ENCODE data around the gene BAIAP2L2. TPM values are rescaled to one million over a fixed set of nuclear protein-coding genes. Genes with fewer than 3 reads are reported as not detected.
"Not testable (repeated sequence)": the region's sequence is repeated elsewhere in the genome, so short reads cannot be mapped to it uniquely, and the experiment has no call there.

Gene BAIAP2L2
- total RNA-seq, 1 experiment from 2014 or later = 16.2 TPM

DNA sequence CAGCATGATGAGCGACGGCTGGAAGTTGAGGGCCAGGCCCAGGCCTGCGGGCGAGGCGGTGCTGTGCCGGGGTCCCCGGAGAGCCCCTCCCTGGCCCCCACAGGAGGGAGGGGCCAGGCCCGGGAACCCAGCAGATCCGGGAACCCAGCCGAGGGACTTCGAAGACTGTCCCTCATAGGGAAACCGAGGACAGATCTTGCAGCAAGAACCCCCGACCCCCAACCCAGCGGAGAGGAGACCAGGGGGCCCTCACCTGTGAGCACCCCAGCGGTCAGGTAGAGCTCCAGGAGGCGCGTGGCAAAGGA lies 28.9 kb downstream of the BAIAP2L2 start:
- DNase-seq (ENCODE audit: low read depth) = no peak

DNA sequence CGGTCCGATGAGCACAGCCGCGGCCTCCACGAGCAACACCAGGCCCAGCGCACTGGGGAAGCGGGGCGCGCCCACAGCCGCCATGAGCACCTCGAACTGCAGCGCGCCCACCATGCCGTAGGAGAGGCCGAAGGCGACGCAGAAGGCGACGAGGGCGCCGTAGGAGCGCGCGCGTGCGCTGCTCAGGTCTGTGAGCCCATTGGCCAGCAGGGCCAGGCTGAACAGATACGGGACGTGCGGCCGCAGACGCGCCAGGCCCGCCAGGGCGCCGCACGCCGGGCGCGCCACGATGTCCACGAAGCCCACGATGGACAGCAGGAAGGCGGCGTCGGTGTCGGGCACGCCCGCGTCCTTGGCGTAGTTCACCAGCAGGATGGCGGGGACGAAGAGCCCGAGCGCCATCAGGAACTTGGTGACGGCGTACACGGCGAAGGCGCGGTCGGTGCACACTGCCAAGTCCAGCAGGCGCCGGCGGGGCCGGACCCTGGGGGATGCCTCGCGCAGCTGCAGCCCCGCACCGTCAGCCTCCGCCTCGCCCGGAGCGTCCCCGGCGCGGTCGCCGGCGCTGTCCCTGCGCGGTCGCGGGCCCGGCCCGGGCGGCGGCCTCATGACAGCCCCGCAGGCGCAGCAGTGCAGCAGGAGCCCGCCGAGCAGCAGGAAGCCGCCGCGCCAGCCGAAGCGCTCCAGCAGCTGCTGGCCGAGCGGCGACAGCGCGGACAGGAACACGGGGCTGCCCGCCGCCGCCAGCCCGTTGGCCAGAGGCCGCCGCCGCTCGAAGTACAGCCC lies 29.4 kb downstream of the BAIAP2L2 start:
- peak; percentile 51 for DNase-seq (ENCODE audit: low read depth)

DNA sequence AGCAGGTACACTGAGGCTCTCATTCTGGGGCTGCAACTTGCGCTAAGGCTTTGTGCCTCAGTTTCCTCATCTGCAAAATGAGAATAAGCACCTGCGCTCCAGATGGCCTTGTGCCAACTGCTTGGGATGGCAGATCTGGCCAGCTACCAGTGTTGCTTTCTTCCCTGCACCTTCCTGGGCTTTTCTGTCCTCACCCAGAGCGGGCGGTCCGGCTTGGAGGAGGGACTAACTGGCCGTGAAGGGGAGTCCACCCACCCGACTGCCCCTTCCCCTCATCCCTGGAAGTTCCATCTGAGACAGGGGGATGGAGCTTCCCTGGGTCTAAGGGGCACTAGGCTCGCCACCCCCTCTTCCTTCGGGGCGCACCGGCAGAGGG lies 30.0 kb downstream of the BAIAP2L2 start:
- no peak for DNase-seq (ENCODE audit: low read depth)

DNA sequence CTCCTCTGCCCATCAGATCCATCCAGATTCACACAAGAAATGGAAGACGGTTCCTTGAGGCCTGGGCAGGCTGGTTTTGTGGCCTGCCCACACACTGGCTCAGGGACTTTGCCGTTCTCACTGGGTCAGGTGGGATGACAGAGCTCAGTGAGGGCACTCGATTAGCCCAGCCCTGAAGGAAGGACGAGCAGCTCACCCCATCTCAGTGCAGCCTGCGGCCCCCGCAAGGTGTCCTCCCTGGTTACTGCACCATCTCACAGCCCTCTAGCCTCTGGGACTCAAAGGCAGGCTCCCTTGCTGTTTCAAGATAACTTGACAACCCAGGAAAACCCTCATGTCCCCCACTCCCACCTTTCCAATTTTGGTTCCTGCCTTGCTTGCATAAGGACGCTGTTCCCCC lies 30.7 kb downstream of the BAIAP2L2 start:
- no peak for DNase-seq (ENCODE audit: low read depth)

DNA sequence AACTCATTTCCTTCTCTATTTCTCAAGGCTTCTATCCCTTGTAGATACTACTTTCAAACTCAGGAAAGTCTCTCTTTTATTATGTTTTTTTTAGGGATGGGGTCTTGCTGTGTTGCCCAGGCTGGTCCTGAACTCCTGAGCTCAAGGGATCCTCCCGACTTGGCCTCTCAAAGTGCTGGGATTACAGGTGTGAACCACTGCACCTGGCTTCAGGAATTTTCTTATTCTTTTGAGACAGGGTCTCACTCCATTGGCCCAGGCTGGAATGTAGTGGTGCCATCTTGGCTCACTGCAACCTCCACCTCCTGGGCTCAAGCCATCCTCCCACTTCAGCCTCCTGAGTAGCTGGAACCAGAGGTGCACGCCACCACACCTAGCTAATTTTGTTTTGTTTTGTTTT lies 31.3 kb downstream of the BAIAP2L2 start:
- not testable (repeated sequence) for DNase-seq (ENCODE audit: low read depth)

DNA sequence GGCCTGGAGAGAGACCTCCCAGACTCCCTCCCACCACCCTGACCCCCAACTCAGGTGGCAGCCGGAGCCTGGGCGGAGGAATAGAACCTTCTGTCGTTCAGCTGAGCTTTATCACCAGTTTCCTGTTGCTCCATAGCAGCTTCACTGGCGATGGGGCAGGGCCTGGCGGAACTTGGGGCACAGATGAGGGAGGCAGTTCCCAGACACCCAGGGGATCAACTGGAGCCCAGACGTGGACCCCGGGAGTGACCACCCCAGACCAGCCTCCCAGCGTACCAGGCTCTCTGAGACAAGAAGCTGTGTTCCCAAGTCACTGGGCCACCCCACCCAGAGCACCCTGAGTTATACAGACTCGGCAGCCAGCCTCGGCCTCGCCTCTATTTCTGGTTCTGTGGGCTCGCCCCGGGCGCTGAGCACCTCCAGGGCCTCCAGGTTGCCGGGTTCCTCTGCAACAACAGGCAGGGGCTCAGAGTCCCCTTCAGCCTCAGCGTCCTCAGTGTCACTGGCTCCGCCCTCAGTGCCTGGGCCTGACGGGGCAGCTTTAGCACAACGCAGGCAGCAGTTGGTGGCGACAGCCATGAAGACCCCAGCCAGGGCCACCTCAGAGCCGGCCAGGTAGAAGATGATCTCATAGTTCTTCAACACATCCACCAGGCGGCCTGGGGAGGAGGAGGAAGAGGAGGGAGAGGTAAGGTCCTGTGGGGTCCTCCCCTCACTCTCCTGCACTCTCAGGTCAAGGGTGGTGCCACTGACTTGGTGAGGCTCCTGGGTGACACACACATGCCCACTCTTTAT lies 32.2 kb downstream of the BAIAP2L2 start:
- no peak for DNase-seq (ENCODE audit: low read depth)

DNA sequence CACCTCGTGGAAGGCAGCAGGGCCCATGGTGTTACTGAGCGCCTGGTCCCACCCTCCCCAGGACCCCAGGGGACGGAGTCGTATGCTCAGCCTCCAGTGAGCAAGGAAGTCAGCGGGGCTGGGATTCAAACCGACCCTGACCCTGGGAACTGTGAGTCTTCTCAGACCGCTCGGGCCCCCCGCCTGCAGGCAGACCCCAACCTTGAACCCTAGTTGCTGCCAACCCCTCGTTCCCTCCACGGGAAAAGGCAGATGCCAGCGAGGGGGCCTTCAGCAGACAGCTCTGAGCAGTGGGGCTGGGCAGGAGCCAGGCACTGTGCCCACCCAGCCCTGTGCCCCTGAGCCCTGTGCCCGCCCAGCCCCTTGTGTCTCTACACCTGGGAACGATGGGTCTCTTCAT lies 32.9 kb downstream of the BAIAP2L2 start:
- no peak for DNase-seq (ENCODE audit: low read depth)

DNA sequence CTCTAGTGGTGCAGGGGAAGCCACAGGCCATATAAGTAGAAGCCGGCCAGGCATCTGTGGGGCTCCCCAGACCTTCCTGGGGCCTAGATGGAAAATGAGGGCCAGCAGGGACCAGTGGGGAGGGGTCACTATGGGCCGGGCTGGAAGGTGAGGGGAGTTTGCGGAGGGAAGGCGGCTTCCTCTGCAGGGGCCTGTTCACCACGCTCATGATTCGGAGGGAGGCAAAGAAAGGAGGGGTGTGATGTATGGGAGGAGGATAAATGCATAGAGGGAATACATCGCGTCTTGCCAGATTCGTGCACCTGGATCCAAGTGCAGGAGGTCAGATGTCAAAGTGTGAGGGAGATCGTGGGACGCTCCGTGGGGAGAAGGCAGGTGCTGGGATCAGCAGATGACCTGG lies 33.4 kb downstream of the BAIAP2L2 start:
- DNase-seq (ENCODE audit: low read depth) = no peak

DNA sequence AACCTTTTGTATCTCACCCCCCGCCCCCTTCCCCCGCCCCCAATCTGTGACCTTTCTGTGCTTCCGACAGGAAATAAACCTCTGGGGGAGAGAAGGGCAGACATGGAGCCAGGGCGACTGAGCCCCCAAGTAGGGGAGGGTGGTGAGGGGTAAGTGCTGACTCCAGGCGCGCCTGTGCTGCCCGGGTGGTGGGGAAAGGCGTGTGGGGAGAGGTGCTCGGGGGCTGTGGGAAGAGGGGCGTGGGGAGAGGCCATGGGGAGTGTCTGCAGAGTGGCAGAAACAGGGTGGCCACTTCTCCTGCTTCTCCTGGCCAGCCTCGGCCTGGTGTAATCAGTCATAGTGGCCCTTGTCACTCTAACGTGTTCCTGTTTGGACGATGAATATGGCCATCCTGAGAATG lies 34.5 kb downstream of the BAIAP2L2 start:
- no peak for DNase-seq (ENCODE audit: low read depth)

DNA sequence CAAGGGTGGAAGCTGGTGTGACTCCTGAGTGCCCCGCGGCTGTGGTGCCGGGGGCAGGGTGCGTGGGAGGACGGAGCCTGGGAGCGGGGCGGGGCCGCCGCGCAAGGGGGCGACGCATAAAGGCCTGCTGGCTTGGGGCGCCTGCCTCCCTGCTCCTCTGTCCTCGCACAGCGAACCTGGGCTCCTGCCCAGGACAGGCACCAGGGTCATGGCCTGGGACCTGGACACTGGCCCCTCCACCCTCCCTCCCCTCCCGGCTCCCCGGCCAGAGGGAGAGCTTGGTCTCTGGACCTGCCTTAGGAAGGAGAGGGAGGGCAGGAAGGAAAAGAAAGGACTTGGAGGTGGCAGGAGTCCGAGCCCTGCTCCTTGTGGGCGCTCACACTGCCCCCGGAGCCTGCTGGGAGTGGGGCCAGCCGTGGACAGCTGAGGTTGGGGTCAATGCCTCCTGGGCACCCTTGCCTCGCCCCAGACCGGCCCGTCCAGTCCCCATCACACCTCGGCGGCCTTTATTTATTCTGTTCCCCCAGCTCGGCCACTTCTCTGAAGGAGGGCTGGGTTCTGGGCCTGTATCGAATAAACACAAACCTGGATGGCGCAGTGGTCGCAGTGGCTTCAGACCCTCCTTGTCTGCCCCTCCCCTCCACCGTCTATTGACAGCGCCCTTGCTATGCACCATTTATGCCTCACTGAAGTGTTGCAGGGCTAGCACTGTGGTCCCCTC lies 35.2 kb downstream of the BAIAP2L2 start:
- no peak for DNase-seq (ENCODE audit: low read depth)

DNA sequence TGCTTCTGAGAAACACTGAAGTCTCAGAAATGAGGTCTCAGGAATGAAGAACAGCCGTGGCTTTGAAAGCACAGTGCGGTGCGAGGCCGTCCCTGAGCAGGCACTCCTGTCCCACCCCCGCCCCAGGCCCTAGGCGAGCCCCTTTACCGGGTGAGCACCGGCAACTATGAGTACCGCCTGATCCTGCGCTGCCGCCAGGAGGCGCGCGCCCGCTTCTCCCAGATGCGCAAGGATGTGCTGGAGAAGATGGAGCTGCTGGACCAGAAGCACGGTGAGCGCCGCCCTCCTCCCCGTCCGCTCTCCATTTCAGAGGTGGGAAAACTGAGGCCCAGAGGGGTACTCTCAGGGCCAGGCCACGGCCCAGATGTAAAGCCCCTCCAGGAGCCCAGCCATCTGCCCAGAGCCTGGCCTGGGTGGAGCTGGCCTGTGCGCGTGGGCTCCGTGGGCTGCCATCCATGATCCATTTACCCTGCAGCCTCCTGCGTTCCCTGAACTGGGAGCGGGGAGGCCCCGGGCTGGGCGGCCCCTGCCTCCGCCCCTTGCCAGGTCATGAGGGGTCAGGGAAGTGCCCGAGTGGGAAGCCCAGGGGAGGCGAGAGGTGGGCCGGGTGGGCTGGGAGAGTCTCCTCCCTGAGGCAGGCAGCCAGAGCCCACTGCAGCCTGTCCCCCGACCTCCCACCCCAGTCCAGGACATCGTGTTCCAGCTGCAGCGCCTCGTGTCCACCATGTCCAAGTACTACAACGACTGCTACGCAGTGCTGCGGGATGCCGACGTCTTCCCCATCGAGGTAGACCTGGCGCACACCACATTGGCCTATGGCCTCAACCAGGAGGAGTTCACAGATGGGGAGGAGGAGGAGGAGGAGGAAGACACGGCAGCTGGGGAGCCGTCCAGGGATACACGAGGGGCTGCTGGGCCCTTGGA lies 36.0 kb downstream of the BAIAP2L2 start:
- DNase-seq (ENCODE audit: low read depth) = peak; percentile 1

DNA sequence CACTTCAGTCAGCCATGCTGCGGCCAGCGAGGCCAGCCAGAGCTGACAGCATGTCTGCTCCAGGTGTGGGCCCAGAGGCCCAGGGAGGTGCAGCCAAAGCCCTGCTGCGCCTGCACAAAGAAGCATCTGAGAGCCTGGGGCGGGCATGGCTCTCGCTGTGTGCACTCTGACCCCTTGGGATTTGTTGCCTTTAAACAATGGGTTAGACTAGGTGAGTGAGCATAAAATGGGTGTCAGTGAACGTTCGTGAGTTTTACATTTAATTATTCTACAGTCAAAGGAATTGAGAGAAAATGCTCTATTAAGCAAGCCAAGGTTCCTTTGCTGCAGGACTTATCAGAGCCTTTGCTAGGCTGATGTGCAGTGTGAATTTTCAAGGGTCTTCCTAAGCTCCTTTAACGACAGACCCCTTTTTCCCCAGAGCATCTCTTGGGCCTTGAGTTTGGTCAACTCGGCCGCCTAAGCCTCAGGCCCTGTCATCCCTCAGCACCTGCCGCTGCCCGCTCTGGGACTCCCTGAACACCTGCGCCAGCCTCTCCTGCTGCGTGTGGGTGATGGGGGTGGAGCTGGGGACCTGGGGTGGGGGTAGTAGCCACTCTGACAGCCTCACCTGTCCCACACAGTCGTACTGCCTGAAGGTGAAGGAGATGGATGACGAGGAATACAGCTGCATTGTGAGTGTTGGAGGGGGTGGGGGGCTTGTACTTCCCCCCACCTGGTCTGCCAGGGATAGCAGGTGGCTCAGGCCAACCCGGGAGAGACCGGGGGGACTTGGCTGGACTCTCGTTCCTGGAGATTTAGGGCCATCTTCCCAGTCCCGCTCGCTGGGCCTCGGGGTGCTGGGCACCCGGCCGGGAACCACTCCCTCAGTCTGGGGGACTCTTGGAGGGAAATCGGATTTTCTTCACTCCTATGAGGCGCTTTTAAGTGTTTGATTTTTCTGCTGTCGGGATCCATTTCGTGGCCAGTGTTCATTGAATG lies 37.0 kb downstream of the BAIAP2L2 start:
- no peak for DNase-seq (ENCODE audit: low read depth)

DNA sequence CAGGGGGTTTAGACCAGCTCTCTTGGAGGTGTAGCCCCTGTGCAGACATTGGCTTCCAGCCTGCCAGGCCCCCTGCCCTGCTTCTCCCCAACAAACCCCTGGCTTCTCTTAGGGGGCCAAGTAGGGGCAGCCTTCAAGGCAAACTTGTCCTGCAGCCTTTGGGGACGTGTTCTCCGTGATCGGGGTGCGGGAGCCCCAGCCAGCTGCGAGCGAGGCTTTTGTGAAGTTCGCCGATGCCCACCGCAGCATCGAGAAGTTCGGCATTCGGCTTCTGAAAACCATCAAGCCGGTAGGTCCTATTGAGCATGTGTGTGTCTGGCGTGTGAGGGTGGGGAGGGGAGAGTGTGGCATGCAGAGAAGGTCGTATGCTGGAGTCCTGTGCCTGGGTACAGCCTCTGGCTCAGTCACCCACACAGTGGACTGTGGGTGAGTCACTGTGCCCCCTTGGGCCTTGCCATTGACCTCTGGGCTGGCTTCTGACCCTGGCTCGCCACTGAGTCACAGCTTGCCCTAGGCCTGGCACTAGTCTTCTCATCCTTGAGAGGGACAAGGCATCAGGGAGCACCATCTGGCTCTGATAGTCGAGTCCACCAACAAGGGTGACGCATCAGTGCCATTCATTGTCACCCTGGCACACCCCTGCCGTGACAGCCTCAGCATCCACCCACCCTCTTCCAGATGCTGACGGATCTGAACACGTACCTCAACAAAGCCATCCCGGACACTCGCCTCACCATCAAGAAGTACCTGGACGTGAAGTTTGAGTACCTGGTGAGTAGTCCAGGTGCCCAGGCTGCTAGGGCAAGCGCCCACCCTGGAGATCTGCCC lies 37.9 kb downstream of the BAIAP2L2 start:
- no peak for DNase-seq (ENCODE audit: low read depth)

DNA sequence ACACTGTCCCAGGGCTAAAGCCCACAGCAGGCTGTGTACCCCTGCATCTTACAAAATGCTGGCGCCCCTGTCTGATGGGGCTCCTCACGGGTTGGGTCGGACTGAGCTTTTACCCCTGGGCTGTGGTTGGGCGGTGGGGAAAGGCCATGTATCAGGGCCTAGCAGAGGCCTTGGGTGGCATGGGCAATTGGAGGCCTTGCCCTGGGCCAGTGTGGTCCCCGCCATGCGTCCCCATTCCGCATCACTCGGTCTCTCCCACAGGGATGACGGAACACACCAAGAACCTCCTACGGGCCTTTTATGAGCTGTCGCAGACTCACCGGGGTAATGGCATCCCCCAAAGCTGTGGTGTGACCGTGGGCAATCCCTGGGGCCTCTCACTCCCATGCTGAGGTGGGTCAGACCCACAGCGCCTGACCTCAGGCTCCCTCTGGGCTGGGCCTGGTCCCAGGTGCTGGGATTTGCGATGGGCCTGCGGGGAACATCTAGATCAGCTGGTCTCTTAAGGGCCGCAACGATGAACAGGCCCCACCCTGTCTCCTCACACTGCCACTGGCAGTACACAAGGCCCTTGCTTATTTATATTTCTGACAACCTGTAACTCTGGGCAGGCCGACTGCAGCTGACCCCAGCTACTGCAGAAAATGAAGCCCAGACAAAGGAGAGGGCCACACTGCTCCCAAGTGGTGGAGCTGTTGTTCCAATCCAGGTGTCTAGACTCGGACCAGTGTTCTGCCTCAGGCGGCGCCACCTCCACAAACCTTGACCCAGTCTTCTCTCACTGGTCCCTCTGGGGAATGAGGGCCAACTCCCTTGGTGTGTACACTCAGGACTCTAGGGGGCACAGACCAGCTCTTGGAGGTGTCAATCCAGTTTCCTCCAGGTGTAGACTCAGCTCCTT lies 38.8 kb downstream of the BAIAP2L2 start:
- no peak for DNase-seq (ENCODE audit: low read depth)

DNA sequence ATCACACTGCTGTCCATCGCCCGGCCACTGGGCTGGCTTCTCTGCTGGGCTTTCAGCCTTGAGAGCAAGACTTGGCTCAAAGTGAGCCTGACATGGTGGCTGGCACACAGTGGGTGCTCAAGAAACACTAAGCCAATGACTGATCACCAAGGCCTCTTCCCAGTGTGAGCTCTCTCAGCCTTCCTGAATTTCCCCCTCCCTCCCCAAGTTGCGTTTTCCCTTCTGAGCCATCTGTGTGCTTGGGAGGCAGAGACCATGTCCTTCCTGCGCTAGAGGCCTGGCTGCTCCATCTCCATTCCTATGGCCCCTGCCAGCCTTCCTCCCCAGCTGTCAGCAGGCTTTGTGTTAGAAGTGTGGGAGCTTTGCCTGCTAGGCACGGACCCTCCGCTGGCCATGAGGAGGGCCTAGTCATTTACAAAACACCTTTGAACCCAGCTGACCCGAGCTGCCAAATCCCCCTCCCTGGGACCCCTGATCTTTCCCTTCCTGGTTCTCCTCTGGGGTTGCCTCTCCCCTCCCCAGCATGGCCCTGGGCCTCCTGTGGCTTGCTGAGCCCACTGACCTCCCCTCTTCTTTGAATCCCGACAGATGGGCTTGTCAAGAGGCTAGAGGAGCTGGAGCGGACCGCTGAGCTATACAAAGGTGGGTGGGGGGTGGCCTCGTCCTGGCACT lies 40.1 kb downstream of the BAIAP2L2 start:
- DNase-seq (ENCODE audit: low read depth) = no peak

DNA sequence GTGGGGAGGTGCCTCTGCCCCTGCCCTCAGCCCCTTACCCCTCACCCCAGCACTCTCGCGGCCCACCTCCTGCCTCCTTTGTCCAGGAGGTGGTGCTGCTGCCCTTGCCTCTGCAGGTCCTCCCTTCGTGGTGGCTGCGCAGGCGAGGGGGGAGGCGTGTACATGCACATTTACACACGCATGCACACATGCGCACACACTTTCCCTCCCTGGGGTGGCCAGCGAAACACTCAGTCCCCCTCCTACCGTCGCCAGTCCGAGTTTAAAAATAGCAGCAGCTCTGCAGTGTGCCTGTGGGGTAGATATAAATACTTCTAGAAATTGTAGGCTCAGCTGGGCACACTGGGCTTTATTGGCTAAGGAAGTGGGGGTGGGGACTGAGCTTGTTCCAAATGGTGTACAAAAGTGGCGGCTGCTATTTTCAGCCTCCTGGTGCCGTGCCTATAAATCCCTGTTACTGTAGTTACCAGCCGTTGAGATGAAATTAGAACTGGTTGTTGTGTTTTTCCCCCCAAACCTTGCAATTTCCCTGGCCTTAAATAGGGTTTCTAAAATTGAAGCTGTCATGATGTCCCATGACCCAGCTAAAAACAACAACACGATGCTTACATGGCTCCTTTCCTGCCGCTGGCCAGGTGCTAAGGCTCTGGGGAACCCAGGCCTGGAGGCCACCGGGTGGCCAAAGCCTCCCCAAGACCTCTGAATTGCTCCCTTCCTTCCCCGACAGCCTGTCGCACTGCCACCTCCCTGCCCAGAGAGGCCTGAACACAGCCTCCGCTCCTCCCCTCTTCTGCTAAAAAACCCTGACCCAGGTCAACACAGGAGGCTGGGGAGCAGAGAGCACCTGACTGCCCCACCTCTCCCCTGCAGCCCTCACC lies 40.9 kb downstream of the BAIAP2L2 start:
- DNase-seq (ENCODE audit: low read depth) = peak; percentile 38
